ENCODE measurements around the gene IL25.
"Not testable (repeated sequence)": the region's sequence is repeated elsewhere in the genome, so short reads cannot be mapped to it uniquely, and the experiment has no call there.

The IL25 gene

GRCh38 chr14:23387916-23388882 lies 15.6 kb downstream of the IL25 start:
- no peak for DNase-seq (ENCODE audit: low read depth in 2 of 3, low spot score in 2 of 3)

- no peak for DNase-seq (ENCODE audit: low read depth in 2 of 3, low spot score in 2 of 3)
Measured at GRCh38 chr14:23388996-23389395, 16.4 kb downstream of the IL25 start.

- no peak for DNase-seq (ENCODE audit: low read depth in 2 of 3, low spot score in 2 of 3)
Measured at GRCh38 chr14:23389396-23389795, 16.8 kb downstream of the IL25 start.

GRCh38 chr14:23389871-23390270 lies 17.3 kb downstream of the IL25 start:
- not testable (repeated sequence) for DNase-seq (ENCODE audit: low read depth in 2 of 3, low spot score in 2 of 3)

- DNase-seq (ENCODE audit: low read depth in 2 of 3, low spot score in 2 of 3): no peak
Measured at GRCh38 chr14:23392613-23393012, 20.0 kb downstream of the IL25 start.

- DNase-seq (ENCODE audit: low read depth in 2 of 3, low spot score in 2 of 3): no peak
Measured at GRCh38 chr14:23396126-23396525, 23.5 kb downstream of the IL25 start.

- no peak for DNase-seq (ENCODE audit: low read depth in 2 of 3, low spot score in 2 of 3)
Measured at GRCh38 chr14:23396781-23397407, 24.3 kb downstream of the IL25 start.

- DNase-seq (ENCODE audit: low read depth in 2 of 3, low spot score in 2 of 3): no peak
Measured at GRCh38 chr14:23398348-23398747, 25.7 kb downstream of the IL25 start.

GRCh38 chr14:23399136-23399535 lies 26.5 kb downstream of the IL25 start:
- no peak for DNase-seq (ENCODE audit: low read depth in 2 of 3, low spot score in 2 of 3)

- DNase-seq (ENCODE audit: low read depth in 2 of 3, low spot score in 2 of 3): no peak
Measured at GRCh38 chr14:23399591-23399990, 27.0 kb downstream of the IL25 start.

- DNase-seq (ENCODE audit: low read depth in 2 of 3, low spot score in 2 of 3): not testable (repeated sequence)
Measured at GRCh38 chr14:23400496-23401149, 28.0 kb downstream of the IL25 start.

- no peak for DNase-seq (ENCODE audit: low read depth in 2 of 3, low spot score in 2 of 3)
Measured at GRCh38 chr14:23401291-23401690, 28.7 kb downstream of the IL25 start.

- no peak for DNase-seq (ENCODE audit: low read depth in 2 of 3, low spot score in 2 of 3)
Measured at GRCh38 chr14:23402296-23403138, 29.9 kb downstream of the IL25 start.

- no peak for DNase-seq (ENCODE audit: low read depth in 2 of 3, low spot score in 2 of 3)
Measured at GRCh38 chr14:23403139-23403438, 30.5 kb downstream of the IL25 start.

GRCh38 chr14:23403908-23404307 lies 31.3 kb downstream of the IL25 start:
- DNase-seq (ENCODE audit: low read depth in 2 of 3, low spot score in 2 of 3): no peak

- no peak for DNase-seq (ENCODE audit: low read depth in 2 of 3, low spot score in 2 of 3)
Measured at GRCh38 chr14:23404331-23404900, 31.8 kb downstream of the IL25 start.

- DNase-seq (ENCODE audit: low read depth in 2 of 3, low spot score in 2 of 3): no peak
Measured at GRCh38 chr14:23405096-23405495, 32.5 kb downstream of the IL25 start.

- no peak for DNase-seq (ENCODE audit: low read depth in 2 of 3, low spot score in 2 of 3)
Measured at GRCh38 chr14:23405516-23406025, 33.0 kb downstream of the IL25 start.

GRCh38 chr14:23406244-23406643 lies 33.6 kb downstream of the IL25 start:
- DNase-seq (ENCODE audit: low read depth in 2 of 3, low spot score in 2 of 3): no peak

GRCh38 chr14:23406725-23407355 lies 34.2 kb downstream of the IL25 start:
- no peak for DNase-seq (ENCODE audit: low read depth in 2 of 3, low spot score in 2 of 3)

Measured in activated CD8-positive, alpha-beta memory T cell treated with anti-CD3 and anti-CD28 coated beads for 48 hours (primary cell).